PC-3 (cell line): ENCODE measurements around the gene C6.

Experiments used
- EZH2 ChIP-seq: fragments of 300-600 bp; sonication (generic); IDR thresholded peaks from one replicate; pipeline ENCODE4 v1.6.1; 2017; ENCODE audit warnings: antibody characterized with exemption, mild to moderate bottlenecking, low read length; ENCODE audit not compliant: unreplicated experiment
- EZH2phosphoT487 ChIP-seq: fragments of 300-600 bp; sonication (generic); IDR thresholded peaks from 2 replicates; pipeline ENCODE4 v1.6.1; 2018; ENCODE audit warnings: mild to moderate bottlenecking, antibody characterized with exemption, low read length, borderline replicate concordance
- TF ChIP-seq, protein P1 (sequence below): fragments of 300-600 bp; sonication (generic); conservative IDR thresholded peaks from 2 replicates; pipeline ENCODE4 v1.5.1; 2017; ENCODE audit warnings: antibody characterized with exemption, low read depth, mild to moderate bottlenecking, low read length

DNA sequence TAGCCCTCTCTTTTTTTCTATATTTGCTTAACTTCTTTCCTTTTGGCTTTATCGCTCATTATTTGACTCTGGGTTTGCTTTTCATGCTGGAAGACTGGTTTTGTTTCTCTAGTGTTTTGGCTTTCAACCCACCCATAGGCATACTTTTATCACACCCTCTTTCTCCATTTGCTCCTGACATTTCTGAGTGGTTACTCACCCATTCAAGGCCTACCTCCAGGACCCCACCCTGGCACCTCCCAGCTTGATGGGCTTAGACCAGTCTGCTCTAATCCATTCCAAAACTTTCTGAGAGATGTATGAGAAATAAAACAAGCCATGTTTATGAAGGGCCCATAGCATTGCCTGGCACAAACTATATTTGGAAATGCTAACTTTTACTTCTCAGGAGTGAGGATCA is 18.1 kb downstream of the C6 start:
- TF ChIP-seq, protein P1, sequence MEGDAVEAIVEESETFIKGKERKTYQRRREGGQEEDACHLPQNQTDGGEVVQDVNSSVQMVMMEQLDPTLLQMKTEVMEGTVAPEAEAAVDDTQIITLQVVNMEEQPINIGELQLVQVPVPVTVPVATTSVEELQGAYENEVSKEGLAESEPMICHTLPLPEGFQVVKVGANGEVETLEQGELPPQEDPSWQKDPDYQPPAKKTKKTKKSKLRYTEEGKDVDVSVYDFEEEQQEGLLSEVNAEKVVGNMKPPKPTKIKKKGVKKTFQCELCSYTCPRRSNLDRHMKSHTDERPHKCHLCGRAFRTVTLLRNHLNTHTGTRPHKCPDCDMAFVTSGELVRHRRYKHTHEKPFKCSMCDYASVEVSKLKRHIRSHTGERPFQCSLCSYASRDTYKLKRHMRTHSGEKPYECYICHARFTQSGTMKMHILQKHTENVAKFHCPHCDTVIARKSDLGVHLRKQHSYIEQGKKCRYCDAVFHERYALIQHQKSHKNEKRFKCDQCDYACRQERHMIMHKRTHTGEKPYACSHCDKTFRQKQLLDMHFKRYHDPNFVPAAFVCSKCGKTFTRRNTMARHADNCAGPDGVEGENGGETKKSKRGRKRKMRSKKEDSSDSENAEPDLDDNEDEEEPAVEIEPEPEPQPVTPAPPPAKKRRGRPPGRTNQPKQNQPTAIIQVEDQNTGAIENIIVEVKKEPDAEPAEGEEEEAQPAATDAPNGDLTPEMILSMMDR = no peak
- TF ChIP-seq EZH2phosphoT487 (no peak), EZH2 (no peak)
